Progenitor cell of endocrine pancreas (in vitro differentiated cells): ENCODE data around the gene FBXW5. TPM values are rescaled to one million over a fixed set of nuclear protein-coding genes. Genes with fewer than 3 reads are reported as not detected.

Experiments
- DNase-seq: peaks from one replicate; pipeline ENCODE4 v3.0.0; 2021; ENCODE audit warnings: low spot score; ENCODE audit not compliant: unreplicated experiment
- H3K27ac Mint-ChIP-seq: 2 replicates; pipeline ENCODE4 v1.8.0; 2021; ENCODE audit warnings: mild to moderate bottlenecking, moderate library complexity, mixed read lengths
- H3K27me3 Mint-ChIP-seq: 2 replicates; pipeline ENCODE4 v1.8.0; 2021; ENCODE audit warnings: mixed read lengths
- H3K36me3 Mint-ChIP-seq: 2 replicates; pipeline ENCODE4 v1.8.0; 2022; ENCODE audit warnings: mixed read lengths; ENCODE audit not compliant: insufficient read depth
- H3K4me1 Mint-ChIP-seq: 2 replicates; pipeline ENCODE4 v1.8.0; 2021; ENCODE audit warnings: low read depth, mixed read lengths
- H3K4me3 Mint-ChIP-seq: 2 replicates; pipeline ENCODE4 v1.8.0; 2021; ENCODE audit warnings: low read depth, mild to moderate bottlenecking, moderate library complexity, mixed read lengths
- H3K9me3 Mint-ChIP-seq: 2 replicates; pipeline ENCODE4 v1.8.0; 2021; ENCODE audit warnings: low read depth, mixed read lengths
- total RNA-seq: library from RNA; stranded (reverse); gene quantifications from 2 replicates; pipeline ENCODE4 v1.2.1, GENCODE V29; 2021
- TF ChIP-seq, protein P1 (sequence below): fragments of 200-600 bp; sonication (generic); IDR thresholded peaks from one replicate; pipeline ENCODE4 v1.5.0; 2021; ENCODE audit warnings: antibody characterized with exemption, mild to moderate bottlenecking; ENCODE audit not compliant: unreplicated experiment

Gene FBXW5
- total RNA-seq, 1 donor from 2014 or later = 77.3 TPM

GRCh38 chr9:136955943-136956335 is 11.4 kb upstream of the FBXW5 start:
- Mint-ChIP-seq H3K9me3 (peaks cover 7% of the 10 kb centered on the region), H3K4me3 (no peak overlapping the region), H3K27ac (no peak overlapping the region), H3K4me1 (no peaks in the 10 kb centered on the region), H3K36me3 (no peaks in the 10 kb centered on the region), H3K27me3 (no peaks in the 10 kb centered on the region)
- no peak for DNase-seq
- TF ChIP-seq, protein P1, sequence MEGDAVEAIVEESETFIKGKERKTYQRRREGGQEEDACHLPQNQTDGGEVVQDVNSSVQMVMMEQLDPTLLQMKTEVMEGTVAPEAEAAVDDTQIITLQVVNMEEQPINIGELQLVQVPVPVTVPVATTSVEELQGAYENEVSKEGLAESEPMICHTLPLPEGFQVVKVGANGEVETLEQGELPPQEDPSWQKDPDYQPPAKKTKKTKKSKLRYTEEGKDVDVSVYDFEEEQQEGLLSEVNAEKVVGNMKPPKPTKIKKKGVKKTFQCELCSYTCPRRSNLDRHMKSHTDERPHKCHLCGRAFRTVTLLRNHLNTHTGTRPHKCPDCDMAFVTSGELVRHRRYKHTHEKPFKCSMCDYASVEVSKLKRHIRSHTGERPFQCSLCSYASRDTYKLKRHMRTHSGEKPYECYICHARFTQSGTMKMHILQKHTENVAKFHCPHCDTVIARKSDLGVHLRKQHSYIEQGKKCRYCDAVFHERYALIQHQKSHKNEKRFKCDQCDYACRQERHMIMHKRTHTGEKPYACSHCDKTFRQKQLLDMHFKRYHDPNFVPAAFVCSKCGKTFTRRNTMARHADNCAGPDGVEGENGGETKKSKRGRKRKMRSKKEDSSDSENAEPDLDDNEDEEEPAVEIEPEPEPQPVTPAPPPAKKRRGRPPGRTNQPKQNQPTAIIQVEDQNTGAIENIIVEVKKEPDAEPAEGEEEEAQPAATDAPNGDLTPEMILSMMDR = no peak

GRCh38 chr9:136955202-136955942 is 10.8 kb upstream of the FBXW5 start:
- Mint-ChIP-seq H3K36me3 (no peaks in the 10 kb centered on the region), H3K4me1 (no peaks in the 10 kb centered on the region), H3K9me3 (peaks cover 7% of the 10 kb centered on the region), H3K27me3 (no peaks in the 10 kb centered on the region), H3K4me3 (no peak overlapping the region), H3K27ac (no peak overlapping the region)
- TF ChIP-seq, protein P1 = no peak
- no peak for DNase-seq

GRCh38 chr9:136954270-136955083 is 9.9 kb upstream of the FBXW5 start:
- H3K4me3 Mint-ChIP-seq = no peak overlapping the region
- DNase-seq = no peak
- H3K4me1 Mint-ChIP-seq = no peaks in the 10 kb centered on the region
- H3K27ac Mint-ChIP-seq = no peak overlapping the region
- no peaks in the 10 kb centered on the region for H3K27me3 Mint-ChIP-seq
- TF ChIP-seq, protein P1 = no peak
- peaks cover 7% of the 10 kb centered on the region for H3K9me3 Mint-ChIP-seq
- H3K36me3 Mint-ChIP-seq = no peaks in the 10 kb centered on the region

DNA sequence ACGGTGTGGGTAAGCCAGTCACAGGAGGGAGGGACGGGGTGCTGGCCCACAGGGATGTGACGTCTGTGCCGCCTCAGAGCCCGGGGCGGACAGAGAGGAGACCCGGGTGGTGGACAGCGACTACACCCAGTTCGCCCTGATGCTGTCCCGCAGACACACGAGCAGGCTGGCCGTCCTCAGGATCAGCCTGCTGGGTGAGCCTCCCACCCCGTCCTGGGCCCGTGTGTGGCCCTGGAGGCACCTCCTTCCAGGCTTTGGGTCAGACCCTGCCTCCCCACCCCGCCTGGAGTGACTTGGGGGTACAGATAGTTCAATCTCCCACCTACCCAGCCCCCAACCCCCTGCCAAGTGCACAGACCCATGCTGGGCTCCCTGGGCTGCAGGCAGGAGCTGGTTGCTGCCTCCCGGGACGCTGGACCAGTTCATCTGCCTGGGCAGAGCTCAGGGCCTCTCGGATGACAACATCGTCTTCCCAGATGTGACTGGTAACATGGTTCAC is 9.3 kb upstream of the FBXW5 start:
- TF ChIP-seq, protein P1 = no peak
- Mint-ChIP-seq H3K4me1 (no peaks in the 10 kb centered on the region), H3K36me3 (no peaks in the 10 kb centered on the region), H3K27ac (no peak overlapping the region), H3K9me3 (peaks cover 7% of the 10 kb centered on the region), H3K4me3 (no peak overlapping the region), H3K27me3 (no peaks in the 10 kb centered on the region)
- DNase-seq = no peak
